ENCODE data around the gene ETS1.

ETS1 gene

GRCh38 chr11:128580612-128581011 lies 6.7 kb downstream of the ETS1 start:
- TF ChIP-seq CTCF (IDR thresholded peaks at IDR 0.05; ENCODE audit: low read depth, low read length, missing control alignments), result no peak
- DNase-seq (ENCODE audit: extremely low read depth, low read depth), result no peak
- no peak overlapping the region for H3K4me3 ChIP-seq (replicated peaks; ENCODE audit: low read depth, low read length)

DNA sequence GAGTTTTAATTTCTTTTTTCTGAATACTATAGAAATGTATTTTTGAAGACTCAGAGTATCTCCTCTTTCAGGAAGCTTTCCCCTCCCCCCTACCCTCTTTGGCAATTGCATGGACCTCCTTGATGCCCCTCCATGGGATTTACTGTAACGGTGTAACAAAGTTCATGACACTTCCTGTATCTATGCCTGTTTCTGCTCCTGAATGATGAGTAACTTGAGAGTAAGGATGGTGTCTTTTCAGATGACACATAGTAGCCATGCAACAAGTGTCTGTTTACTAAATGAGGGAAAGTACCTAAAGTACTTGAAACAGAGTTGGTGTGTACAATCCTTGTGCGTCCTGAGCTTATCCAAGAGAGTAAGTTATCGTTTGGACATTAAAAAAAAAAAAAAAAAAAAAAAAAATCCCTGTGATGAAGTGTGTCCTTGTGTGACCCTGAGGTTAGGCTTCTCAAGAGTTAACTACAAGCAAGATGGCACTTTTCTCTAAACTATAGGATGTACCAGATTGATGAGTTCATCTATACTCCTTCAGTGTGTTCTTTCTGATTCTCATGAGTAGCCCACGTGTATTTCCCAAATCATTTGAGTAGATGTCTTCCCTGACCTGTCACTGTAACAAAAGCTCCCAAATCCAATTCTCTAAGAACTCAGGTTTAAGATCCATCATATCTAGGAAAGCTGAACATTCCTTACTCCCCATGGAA lies 7.4 kb downstream of the ETS1 start:
- no peak for TF ChIP-seq CTCF (IDR thresholded peaks at IDR 0.05; ENCODE audit: low read depth, low read length, missing control alignments)
- H3K4me3 ChIP-seq (replicated peaks; ENCODE audit: low read depth, low read length), result no peak overlapping the region
- DNase-seq (ENCODE audit: extremely low read depth, low read depth), result no peak

GRCh38 chr11:128576555-128576954 lies 10.8 kb downstream of the ETS1 start:
- no peak overlapping the region for H3K4me3 ChIP-seq (replicated peaks; ENCODE audit: low read depth, low read length)
- TF ChIP-seq CTCF (IDR thresholded peaks at IDR 0.05; ENCODE audit: low read depth, low read length, missing control alignments), result no peak

GRCh38 chr11:128575961-128576350 lies 11.4 kb downstream of the ETS1 start:
- no peak overlapping the region for H3K4me3 ChIP-seq (replicated peaks; ENCODE audit: low read depth, low read length)
- no peak for DNase-seq (ENCODE audit: extremely low read depth, low read depth)
- TF ChIP-seq CTCF (IDR thresholded peaks at IDR 0.05; ENCODE audit: low read depth, low read length, missing control alignments), result no peak

More at GRCh38 chr11:128576555-128576954, 10.8 kb downstream of the ETS1 start:
- DNase-seq (ENCODE audit: extremely low read depth, low read depth), result no peak

DNA sequence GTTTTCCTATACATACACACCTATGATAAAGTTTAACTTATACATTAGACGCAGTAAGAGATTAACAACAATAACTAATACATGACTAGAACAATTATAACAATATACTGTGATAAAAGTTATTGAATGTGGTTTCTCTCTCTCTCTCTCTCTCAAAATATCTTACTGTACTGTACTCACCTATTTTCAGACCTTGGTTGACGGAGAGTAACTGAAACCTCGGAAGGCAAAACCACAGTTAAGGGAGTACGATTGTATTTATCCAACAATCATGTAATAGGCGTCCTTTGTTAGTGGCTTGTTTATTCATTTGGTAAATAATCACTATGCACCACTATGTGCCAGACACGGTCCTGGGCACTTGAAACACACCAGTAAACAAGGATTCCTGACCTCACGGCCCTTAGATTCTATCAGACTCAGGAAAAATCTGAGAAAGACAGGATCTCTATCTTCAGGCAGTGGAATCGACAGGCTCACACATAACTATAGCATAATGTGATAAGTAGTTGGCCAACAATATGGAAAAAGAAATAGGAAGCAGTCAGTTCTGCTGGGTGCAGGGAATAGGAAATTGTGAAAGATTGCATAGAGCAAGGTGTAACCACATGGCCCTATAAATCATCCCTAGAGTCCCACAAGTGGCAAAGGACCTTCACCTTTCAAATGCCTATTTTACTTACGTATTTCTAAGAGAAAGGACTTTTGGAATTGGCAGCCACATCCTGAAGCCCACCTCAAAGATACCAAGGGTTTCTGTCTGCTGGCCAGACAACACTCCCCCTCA lies 12.0 kb downstream of the ETS1 start:
- no peak overlapping the region for H3K4me3 ChIP-seq (replicated peaks; ENCODE audit: low read depth, low read length)
- DNase-seq (ENCODE audit: extremely low read depth, low read depth), result no peak
- TF ChIP-seq CTCF (IDR thresholded peaks at IDR 0.05; ENCODE audit: low read depth, low read length, missing control alignments), result no peak

DNA sequence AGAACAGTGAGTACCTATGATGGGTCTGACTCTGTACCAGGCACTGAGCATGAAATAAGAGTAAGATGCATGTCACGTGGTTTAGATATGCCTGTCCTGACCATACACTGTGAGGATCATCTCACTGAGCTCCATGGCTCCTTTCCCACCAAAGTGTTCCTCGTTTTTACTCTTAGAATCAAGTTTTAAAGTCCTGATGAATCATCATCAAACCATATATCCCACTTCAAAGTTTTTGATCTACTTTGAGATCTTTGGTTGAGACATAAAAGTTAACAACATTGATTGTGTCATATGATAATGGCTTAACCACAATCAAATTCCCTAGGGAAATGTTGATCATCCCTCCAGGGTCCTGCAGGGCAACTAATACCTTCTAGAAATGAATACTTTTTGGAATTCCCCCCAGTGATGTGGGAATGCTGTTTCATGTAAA lies 12.8 kb downstream of the ETS1 start:
- no peak overlapping the region for H3K4me3 ChIP-seq (replicated peaks; ENCODE audit: low read depth, low read length)
- no peak for TF ChIP-seq CTCF (IDR thresholded peaks at IDR 0.05; ENCODE audit: low read depth, low read length, missing control alignments)
- DNase-seq (ENCODE audit: extremely low read depth, low read depth), result no peak

Data from HFF-Myc (cell line).